Heart left ventricle (tissue), 16 donors: Measurements from ENCODE around the gene SSH2. TPM values are rescaled to one million over a fixed set of nuclear protein-coding genes. Genes with fewer than 3 reads are reported as not detected.

Experiments
- ATAC-seq, 4 donors: fragments of 200-7000 bp; cut with Tn5 transposase; one replicate each; pipeline ENCODE4 v1.9.1; 2020 to 2022; ENCODE audit warnings: moderate library complexity in 4 of 4, mild to moderate bottlenecking in 3 of 4, moderate number of reproducible peaks in 1 of 4
- DNase-seq, 5 donors: peaks; one replicate each; pipeline ENCODE4 v3.0.0-alpha.2; 2020
- H3K27ac ChIP-seq, 12 donors: fragments of 200-600 bp; sonication (generic) in 4 of 12; one replicate each; pipeline versions ENCODE4 v1.5.0 to v1.8.0; 2016 to 2022; ENCODE audit warnings: mild to moderate bottlenecking in 2 of 12
- H3K27me3 ChIP-seq, 9 donors: fragments of 200-600 bp; sonication (generic) in 2 of 9; one replicate each; pipeline versions ENCODE4 v1.5.1 to v1.8.0; 2016 to 2022; ENCODE audit warnings: mild to moderate bottlenecking in 3 of 9
- H3K36me3 ChIP-seq, 9 donors: fragments of 200-600 bp; sonication (generic) in 2 of 9; one replicate each; pipeline versions ENCODE4 v1.5.0 to v1.8.0; 2018 to 2022; ENCODE audit warnings: mild to moderate bottlenecking in 2 of 9
- H3K4me1 ChIP-seq, 12 donors: fragments of 200-600 bp; sonication (generic) in 4 of 12; one replicate each; pipeline versions ENCODE4 v1.5.0 to v1.8.0; 2016 to 2022; ENCODE audit warnings: mild to moderate bottlenecking in 3 of 12
- H3K4me3 ChIP-seq, 12 donors: fragments of 200-600 bp; sonication (generic) in 4 of 12; one replicate each; pipeline versions ENCODE4 v1.5.0 to v1.8.0; 2017 to 2022; ENCODE audit warnings: mild to moderate bottlenecking in 9 of 12, moderate library complexity in 4 of 12
- H3K9me3 ChIP-seq, 12 donors: fragments of 200-600 bp; sonication (generic) in 4 of 12; one replicate each; pipeline versions ENCODE4 v1.5.0 to v1.8.0; 2016 to 2022; ENCODE audit warnings: mild to moderate bottlenecking in 1 of 12
- CTCF ChIP-seq, 12 donors: fragments of 200-600 bp; sonication (generic) in 4 of 12; IDR thresholded peaks; one replicate each; pipeline versions ENCODE4 v1.5.0 to v1.8.0; 2018 to 2022; ENCODE audit warnings: antibody characterized with exemption in 12 of 12, mild to moderate bottlenecking in 5 of 12
- POLR2A ChIP-seq, 2 donors: fragments of 450-650 bp; IDR thresholded peaks; one replicate each; pipeline ENCODE4 v1.6.1; 2017; ENCODE audit warnings: antibody characterized with exemption in 2 of 2, mild to moderate bottlenecking in 2 of 2, moderate library complexity in 2 of 2
- WGBS, 4 donors: extraction: QIAGEN DNeasy Blood & Tissue Kit in 2 of 4; methylation state at CpG; one replicate each; pipeline versions ENCODE4 v1.1.5 to v1.1.7; 2013 to 2018; 5-methylcytosine and 5-hydroxymethylcytosine counted together
- intact Hi-C, 10 donors: fragments of 100-400 bp; cut with DNase I; formaldehyde crosslinking; loops; one replicate each; pipeline versions ENCODE4 v1.11.1 to v1.14.2; 2022
- polyA plus RNA-seq, 2 donors: library from polyadenylated mRNA; stranded (reverse); fragments of 200-250 nt; gene quantifications; one replicate each; pipeline ENCODE4 v1.2.3, GENCODE V29; 2013
- total RNA-seq, 9 donors: library from RNA; depleted of rRNA in 2 of 9; stranded (reverse); fragments of >200 nt in 2 of 9; fragmentation: NEBNext Ultra II Directional in 3 of 9; extraction: Animal tissue kit (Norgen Biotek cat#: 25700) in 3 of 9; gene quantifications; one replicate each; pipeline versions ENCODE4 v1.1.0 to v1.2.4, GENCODE V29; 2016 to 2023
- donor health status: ischemic (EF 13 %, LVEDD 7.1; RV severe dilation, severe dysfunction).
- donor health status: healthy with polysubstance abuse.
- donor health status: DM: no; HTN: yes; CAD: no.
- donor health status: DM: no; HTN: no; CAD: no.
- donor health status: ischemic (EF 25% LVEDD 6.9; RV normal size, moderate dysfunction).
- donor health status: ischemic (EF 25% LVEDD 5.7; RV mildly dilated, moderate dysfunction).
- donor health status: healthy.
- donor health status: DM: yes; HTN: yes; CAD: no.
- donor health status: ischemic (EF 35%, LVEDD 5.7; RV mildly dilated, moderate dysfunction).
- donor health status: nonischemic (EF 11% LVEDD 7.7; RV severe dilation, severe dysfunction).
- donor health status: DM: yes; HTN: yes; CAD: no.
- donor health status: PGD.
- donor health status: ischemic (EF 29% LVEDD 5.4; RV normal size, mild dysfunction).
- donor health status: nonischemic (EF 23%, LVEDD 6.1; RV moderate dilation, normal function).

Gene SSH2
- total and polyA plus RNA-seq, 11 donors = 20.8 to 46.7 (median 36.6) TPM

- Histone ChIP-seq H3K9me3 (no peaks in the 10 kb centered on the region), H3K4me3 (no peak overlapping the region), H3K27ac (no peak overlapping the region), H3K4me1 (peaks cover 0 to 7% (median 0%) of the 10 kb centered on the region in 12 donors), H3K27me3 (no peaks in the 10 kb centered on the region), H3K36me3 (no peaks in the 10 kb centered on the region)
- WGBS, 4 donors = 73 to 86% (median 81%) methylated on average over 1 of the region's 1 CpG
- no peak for TF ChIP-seq POLR2A (IDR thresholded peaks at IDR 0.05)
- TF ChIP-seq CTCF (IDR thresholded peaks at IDR 0.05) = no peak
- no peak for DNase-seq
- intact Hi-C loops = no loop called here
- no peak for ATAC-seq
Measured at GRCh38 chr17:29771546-29771945, 158.5 kb downstream of the SSH2 start.

- DNase-seq (no peak), ATAC-seq (no peak)
- H3K4me1 ChIP-seq = no peaks in the 10 kb centered on the region
- no peak for TF ChIP-seq CTCF (IDR thresholded peaks at IDR 0.05)
- no peaks in the 10 kb centered on the region for H3K36me3 ChIP-seq
- no peaks in the 10 kb centered on the region for H3K9me3 ChIP-seq
- H3K4me3 ChIP-seq = no peak overlapping the region
- no peaks in the 10 kb centered on the region for H3K27me3 ChIP-seq
- intact Hi-C loops = loop anchor here in 1 of 10 donors (10.0 kb wide), 1 partner anchor 84 kb away; no protein-coding TSS in a partner anchor
- H3K27ac ChIP-seq = no peak overlapping the region
Measured at GRCh38 chr17:29769225-29769624, 160.8 kb downstream of the SSH2 start.

- Histone ChIP-seq H3K9me3 (no peaks in the 10 kb centered on the region), H3K27me3 (no peaks in the 10 kb centered on the region), H3K4me3 (no peak overlapping the region), H3K4me1 (peaks cover 0 to 4% (median 0%) of the 10 kb centered on the region in 12 donors), H3K27ac (no peak overlapping the region), H3K36me3 (no peaks in the 10 kb centered on the region)
- no peak for TF ChIP-seq POLR2A (IDR thresholded peaks at IDR 0.05)
- TF ChIP-seq CTCF (IDR thresholded peaks at IDR 0.05) = no peak
- intact Hi-C loops = loop anchor here in 1 of 10 donors (10.0 kb wide), 1 partner anchor 82 kb away; no protein-coding TSS in a partner anchor
- ATAC-seq (no peak), DNase-seq (no peak)
Measured at GRCh38 chr17:29766796-29767327, 163.2 kb downstream of the SSH2 start.

- Histone ChIP-seq H3K27me3 (no peaks in the 10 kb centered on the region), H3K4me1 (peaks cover 0 to 12% (median 4%) of the 10 kb centered on the region in 12 donors), H3K4me3 (no peak overlapping the region), H3K36me3 (no peaks in the 10 kb centered on the region), H3K27ac (no peak overlapping the region), H3K9me3 (no peaks in the 10 kb centered on the region)
- intact Hi-C loops = loop anchor here in 8 of 10 donors (5.0 to 10.0 kb wide), 5 partner anchors 77 to 122 kb away; no protein-coding TSS in a partner anchor
- DNase-seq (no peak), ATAC-seq (no peak)
- no peak for TF ChIP-seq CTCF (IDR thresholded peaks at IDR 0.05)
- 88 to 99% (median 94%) methylated on average over 1 of the region's 1 CpG for WGBS, 4 donors
Measured at GRCh38 chr17:29764748-29765147, 165.3 kb downstream of the SSH2 start.
